ENCODE results near the gene MLLT3. TPM values are rescaled to one million over a fixed set of nuclear protein-coding genes. Genes with fewer than 3 reads are reported as not detected.
A peak's percentile ranks its signal among the peaks of the same experiment; 100 is the strongest.

Gene MLLT3
- total RNA-seq, 2 experiments from 2014 or later: 59.1 to 60.8 TPM

GRCh38 chr9:20538092-20538491 is 84.2 kb downstream of the MLLT3 start:
- intact Hi-C loops (cut with micrococcal nuclease): no loop called here
- DNase-seq (no peak), ATAC-seq (no peak)
- Mint-ChIP-seq H3K9me3 (peaks cover 24% of the 10 kb centered on the region), H3K27ac (no peak overlapping the region), H3K4me1 (ENCODE audit: low read depth) (peaks cover 41% of the 10 kb centered on the region), H3K4me3 (no peak overlapping the region), H3K36me3 (ENCODE audit: low read depth) (peaks cover 40% of the 10 kb centered on the region), H3K27me3 (no peaks in the 10 kb centered on the region)
- CTCF ChIA-PET: interaction anchor here (1.8 kb wide), 1 partner anchor 12 kb away, joined by 3 read pairs; no protein-coding TSS in a partner anchor
- TF ChIP-seq CTCF (IDR thresholded peaks at IDR 0.05): no peak
- POLR2A ChIA-PET: no interaction called here

GRCh38 chr9:20537294-20537693 is 85.0 kb downstream of the MLLT3 start:
- ChIA-PET CTCF (interaction anchor here (1.8 to 2.5 kb wide), 2 partner anchors 11 to 12 kb away, joined by 3 to 8 read pairs; no protein-coding TSS in a partner anchor), POLR2A (interaction anchor here (0.6 kb wide), 1 partner anchor 614 kb away, joined by 3 read pairs; no protein-coding TSS in a partner anchor)
- Mint-ChIP-seq H3K27me3 (no peaks in the 10 kb centered on the region), H3K9me3 (peaks cover 23% of the 10 kb centered on the region), H3K27ac (no peak overlapping the region), H3K36me3 (ENCODE audit: low read depth) (peaks cover 34% of the 10 kb centered on the region), H3K4me1 (ENCODE audit: low read depth) (peaks cover 39% of the 10 kb centered on the region), H3K4me3 (no peak overlapping the region)
- TF ChIP-seq CTCF (IDR thresholded peaks at IDR 0.05): no peak
- ATAC-seq: no peak
- intact Hi-C loops (cut with micrococcal nuclease): no loop called here
- no peak for DNase-seq

- DNase-seq (no peak), ATAC-seq (no peak)
- Mint-ChIP-seq H3K27me3 (no peaks in the 10 kb centered on the region), H3K4me3 (no peak overlapping the region), H3K36me3 (ENCODE audit: low read depth) (peaks cover 5% of the 10 kb centered on the region), H3K27ac (no peak overlapping the region), H3K4me1 (ENCODE audit: low read depth) (peaks cover 63% of the 10 kb centered on the region), H3K9me3 (no peaks in the 10 kb centered on the region)
- TF ChIP-seq CTCF (IDR thresholded peaks at IDR 0.05): no peak
- ChIA-PET CTCF (no interaction called here), POLR2A (no interaction called here)
- intact Hi-C loops (cut with micrococcal nuclease): no loop called here
Measured at GRCh38 chr9:20532584-20532983, 89.7 kb downstream of the MLLT3 start.

- peaks cover 67% of the 10 kb centered on the region for H3K4me1 Mint-ChIP-seq (ENCODE audit: low read depth)
- ATAC-seq: no peak
- DNase-seq: no peak
- TF ChIP-seq CTCF (IDR thresholded peaks at IDR 0.05): no peak
- H3K36me3 Mint-ChIP-seq (ENCODE audit: low read depth): peaks cover 5% of the 10 kb centered on the region
- ChIA-PET POLR2A (interaction anchor here (0.7 kb wide), 1 partner anchor 279 kb away, joined by 3 read pairs; no protein-coding TSS in a partner anchor), CTCF (no interaction called here)
- no peak overlapping the region for H3K4me3 Mint-ChIP-seq
- no peak overlapping the region for H3K27ac Mint-ChIP-seq
- H3K27me3 Mint-ChIP-seq: no peaks in the 10 kb centered on the region
- intact Hi-C loops (cut with micrococcal nuclease): no loop called here
- no peaks in the 10 kb centered on the region for H3K9me3 Mint-ChIP-seq
Measured at GRCh38 chr9:20529837-20530236, 92.5 kb downstream of the MLLT3 start.

GRCh38 chr9:20528253-20528652 is 94.0 kb downstream of the MLLT3 start:
- intact Hi-C loops (cut with micrococcal nuclease): no loop called here
- H3K27ac Mint-ChIP-seq: no peak overlapping the region
- POLR2A ChIA-PET: interaction anchor here (0.6 kb wide), 1 partner anchor 75 kb away, joined by 3 read pairs; no protein-coding TSS in a partner anchor

More at GRCh38 chr9:20528253-20528652, 94.0 kb downstream of the MLLT3 start:
- DNase-seq (no peak), ATAC-seq (peak; percentile 38)
- Mint-ChIP-seq H3K27me3 (no peaks in the 10 kb centered on the region), H3K9me3 (no peaks in the 10 kb centered on the region), H3K4me3 (no peak overlapping the region), H3K4me1 (ENCODE audit: low read depth) (peaks cover 73% of the 10 kb centered on the region), H3K36me3 (ENCODE audit: low read depth) (peaks cover 2% of the 10 kb centered on the region)
- no peak for TF ChIP-seq CTCF (IDR thresholded peaks at IDR 0.05)
- CTCF ChIA-PET: interaction anchor here (1.3 to 1.5 kb wide), 3 partner anchors 12 to 96 kb away, joined by 3 to 5 read pairs (median 5); partner anchors contain the start of gene MLLT3

All from activated CD8-positive, alpha-beta T cell treated with anti-CD3 and anti-CD28 coated beads for 36 hours (primary cell).